Activated T-cell treated with anti-CD3 and anti-CD28 coated beads, Interleukin-2, amount 50 U/mL, for 72 hours (primary cell): ENCODE data around the gene ZNF407. TPM values are rescaled to one million over a fixed set of nuclear protein-coding genes. Genes with fewer than 3 reads are reported as not detected.
"Not testable (repeated sequence)": the region's sequence is repeated elsewhere in the genome, so short reads cannot be mapped to it uniquely, and the experiment has no call there.

Experiments
- ATAC-seq, 2 donors: fragments of 150-1000 bp; cut with Tn5 transposase; replicated peaks in 1 of 2; 2 replicates each; pipeline ENCODE4 v1.10.0; 2021; ENCODE audit warnings: moderate library complexity in 2 of 2, mild to moderate bottlenecking in 1 of 2
- DNase-seq, 2 donors: peaks; one replicate each; pipeline ENCODE4 v3.0.0; 2021 to 2022; ENCODE audit warnings: mixed read lengths in 1 of 2
- H3K27ac Mint-ChIP-seq: one replicate; pipeline ENCODE4 v1.8.0; 2022; ENCODE audit warnings: mild to moderate bottlenecking, moderate library complexity, mixed read lengths
- H3K27me3 Mint-ChIP-seq: one replicate; pipeline ENCODE4 v1.8.0; 2022; ENCODE audit warnings: low read depth, mixed read lengths
- H3K36me3 Mint-ChIP-seq, 2 donors: one replicate each; pipeline ENCODE4 v1.8.0; 2022; ENCODE audit warnings: mixed read lengths in 2 of 2, mild to moderate bottlenecking in 1 of 2; ENCODE audit not compliant: insufficient read depth in 2 of 2
- H3K4me1 Mint-ChIP-seq: one replicate; pipeline ENCODE4 v1.8.0; 2022; ENCODE audit warnings: low read depth, mixed read lengths
- H3K4me3 Mint-ChIP-seq, 2 donors: one replicate each; pipeline ENCODE4 v1.8.0; 2022; ENCODE audit warnings: mild to moderate bottlenecking in 2 of 2, mixed read lengths in 2 of 2, moderate library complexity in 2 of 2
- H3K9me3 Mint-ChIP-seq, 2 donors: one replicate each; pipeline ENCODE4 v1.8.0; 2022; ENCODE audit warnings: mixed read lengths in 2 of 2
- total RNA-seq, 2 donors: library from RNA; stranded (reverse); gene quantifications; one replicate each; pipeline ENCODE4 v1.2.3, GENCODE V29; 2022

ZNF407 gene
- total RNA-seq, 2 donors from 2014 or later = 11.9 to 13.0 TPM

GRCh38 chr18:74971776-74972175, 374.1 kb downstream of the ZNF407 start:
- H3K4me1 Mint-ChIP-seq, H3K9me3 Mint-ChIP-seq, DNase-seq, H3K36me3 Mint-ChIP-seq, H3K27me3 Mint-ChIP-seq, H3K27ac Mint-ChIP-seq, ATAC-seq, H3K4me3 Mint-ChIP-seq: not testable (repeated sequence)

DNA sequence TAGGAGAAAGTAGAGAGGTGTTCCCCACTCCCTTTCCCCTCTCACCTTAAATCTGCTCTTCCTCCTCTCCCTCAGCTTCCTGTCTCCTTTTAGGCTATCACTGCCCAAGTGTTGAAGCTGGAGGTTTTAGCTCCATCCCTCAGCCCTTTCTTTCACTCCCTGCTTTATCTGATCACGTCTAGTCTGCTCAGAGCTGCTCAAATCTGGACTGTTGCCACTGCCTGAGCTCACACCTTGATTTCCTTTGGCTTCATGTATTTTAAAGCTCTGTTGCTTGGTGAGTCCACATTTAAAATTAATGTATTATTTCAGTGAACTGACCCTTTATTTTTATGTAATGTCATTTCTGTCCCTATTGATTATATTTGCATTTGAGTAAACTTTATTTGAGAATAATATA, 374.7 kb downstream of the ZNF407 start:
- H3K4me3 Mint-ChIP-seq = no peak overlapping the region
- peaks cover 5% of the 10 kb centered on the region for H3K4me1 Mint-ChIP-seq
- H3K27ac Mint-ChIP-seq = no peak overlapping the region
- DNase-seq = no peak
- H3K27me3 Mint-ChIP-seq = no peaks in the 10 kb centered on the region
- H3K36me3 Mint-ChIP-seq = no peaks in the 10 kb centered on the region
- no peaks in the 10 kb centered on the region for H3K9me3 Mint-ChIP-seq
- no peak for ATAC-seq

GRCh38 chr18:74975001-74975400, 377.3 kb downstream of the ZNF407 start:
- Mint-ChIP-seq H3K9me3 (no peaks in the 10 kb centered on the region), H3K27ac (no peak overlapping the region), H3K36me3 (peaks cover 0 to 2% of the 10 kb centered on the region in 2 donors), H3K4me1 (peaks cover 5% of the 10 kb centered on the region), H3K27me3 (no peaks in the 10 kb centered on the region), H3K4me3 (no peak overlapping the region)
- ATAC-seq = no peak
- no peak for DNase-seq

GRCh38 chr18:74976331-74976909, 378.8 kb downstream of the ZNF407 start:
- H3K27me3 Mint-ChIP-seq = no peaks in the 10 kb centered on the region
- no peak overlapping the region for H3K27ac Mint-ChIP-seq
- no peaks in the 10 kb centered on the region for H3K9me3 Mint-ChIP-seq
- peaks cover 5% of the 10 kb centered on the region for H3K4me1 Mint-ChIP-seq
- no peak overlapping the region for H3K4me3 Mint-ChIP-seq
- ATAC-seq = no peak
- peaks cover 0 to 2% of the 10 kb centered on the region in 2 donors for H3K36me3 Mint-ChIP-seq
- DNase-seq = no peak

- Mint-ChIP-seq H3K4me3 (no peak overlapping the region), H3K4me1 (peaks cover 5% of the 10 kb centered on the region), H3K27ac (no peak overlapping the region), H3K27me3 (no peaks in the 10 kb centered on the region), H3K9me3 (no peaks in the 10 kb centered on the region), H3K36me3 (peaks cover 0 to 2% of the 10 kb centered on the region in 2 donors)
- DNase-seq (no peak), ATAC-seq (no peak)
Measured at GRCh38 chr18:74977041-74977440, 379.4 kb downstream of the ZNF407 start.

- Mint-ChIP-seq H3K4me1 (no peaks in the 10 kb centered on the region), H3K27me3 (no peaks in the 10 kb centered on the region), H3K4me3 (no peak overlapping the region), H3K9me3 (no peaks in the 10 kb centered on the region), H3K36me3 (peaks cover 0 to 2% of the 10 kb centered on the region in 2 donors), H3K27ac (no peak overlapping the region)
- no peak for ATAC-seq
- no peak for DNase-seq
Measured at GRCh38 chr18:74980669-74981068, 383.0 kb downstream of the ZNF407 start.

- Mint-ChIP-seq H3K4me3 (no peak overlapping the region), H3K27me3 (no peaks in the 10 kb centered on the region), H3K36me3 (peaks cover 0 to 2% of the 10 kb centered on the region in 2 donors), H3K4me1 (no peaks in the 10 kb centered on the region), H3K9me3 (no peaks in the 10 kb centered on the region), H3K27ac (no peak overlapping the region)
- no peak for ATAC-seq
- no peak for DNase-seq
Measured at GRCh38 chr18:74981476-74981875, 383.8 kb downstream of the ZNF407 start.

DNA sequence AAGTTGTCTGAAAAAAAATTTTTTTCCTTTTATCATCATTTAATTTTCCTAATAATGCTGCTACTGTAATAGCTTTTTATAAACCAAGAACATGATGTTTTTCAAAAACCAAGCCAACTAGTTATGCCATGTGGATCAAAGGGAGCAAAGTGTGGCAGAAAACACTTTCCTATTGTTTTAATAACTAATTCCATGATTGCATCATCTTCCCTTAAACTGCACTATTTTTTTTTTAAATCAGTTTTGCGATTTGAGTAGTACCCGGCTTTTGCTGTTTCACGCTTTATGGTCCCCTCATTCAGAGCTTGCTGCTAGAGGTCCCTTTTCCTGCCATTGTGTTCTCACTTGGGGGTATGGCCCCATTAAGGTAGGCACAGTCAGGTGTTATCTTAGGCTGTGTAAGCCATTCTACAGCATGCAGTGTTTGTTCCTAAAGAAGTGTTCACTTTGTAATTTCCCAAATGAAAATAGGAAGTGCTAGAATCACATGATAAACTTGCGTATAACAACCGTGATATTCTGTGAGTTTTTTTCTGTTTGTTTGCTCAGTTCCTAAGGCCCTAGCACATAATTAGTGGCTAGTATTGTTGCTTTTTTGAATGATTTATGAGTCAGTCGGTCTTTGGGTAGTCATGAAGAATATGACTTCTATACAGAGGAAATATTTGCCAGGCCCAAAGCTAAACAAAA, 385.4 kb downstream of the ZNF407 start:
- Mint-ChIP-seq H3K36me3 (peaks cover 0 to 2% of the 10 kb centered on the region in 2 donors), H3K4me3 (no peak overlapping the region), H3K4me1 (no peaks in the 10 kb centered on the region), H3K27me3 (no peaks in the 10 kb centered on the region), H3K9me3 (no peaks in the 10 kb centered on the region), H3K27ac (peak overlapping the region; percentile 52)
- DNase-seq (no peak), ATAC-seq (no peak)

DNA sequence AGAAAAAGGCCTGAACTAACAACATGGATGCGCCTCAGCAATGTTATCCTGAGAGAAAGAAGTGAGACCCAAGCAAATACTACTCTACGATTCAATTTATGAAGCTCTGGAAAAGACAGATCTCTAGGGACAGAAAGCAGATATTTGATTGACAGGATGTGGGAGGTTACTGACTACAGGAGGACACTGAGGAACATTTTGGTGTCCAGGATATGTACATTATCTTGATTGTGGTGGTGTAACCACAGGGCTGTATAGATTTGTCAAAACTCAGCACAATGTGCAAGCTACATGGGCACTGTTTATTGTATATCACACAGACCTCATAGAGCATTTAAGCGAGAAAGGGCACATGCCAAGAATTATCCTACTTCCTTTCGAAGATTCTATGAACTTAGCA, 391.5 kb downstream of the ZNF407 start:
- Mint-ChIP-seq H3K27me3 (no peaks in the 10 kb centered on the region), H3K27ac (no peak overlapping the region)

GRCh38 chr18:74990563-74991081, 393.0 kb downstream of the ZNF407 start:
- ATAC-seq (peak; percentile 47 to 50), DNase-seq (peak in 1 of 2 donors; percentile 3)
- peaks cover 46% of the 10 kb centered on the region for H3K4me1 Mint-ChIP-seq
- no peaks in the 10 kb centered on the region for H3K9me3 Mint-ChIP-seq
- H3K27me3 Mint-ChIP-seq = no peaks in the 10 kb centered on the region
- no peaks in the 10 kb centered on the region for H3K36me3 Mint-ChIP-seq
- H3K4me3 Mint-ChIP-seq = peak overlapping the region; percentile 54 to 57
- peak overlapping the region; percentile 75 for H3K27ac Mint-ChIP-seq

More for the DNA sequence above, 391.5 kb downstream of the ZNF407 start:
- H3K4me1 Mint-ChIP-seq = peaks cover 31% of the 10 kb centered on the region
- no peaks in the 10 kb centered on the region for H3K9me3 Mint-ChIP-seq
- DNase-seq (no peak), ATAC-seq (no peak)
- no peak overlapping the region for H3K4me3 Mint-ChIP-seq
- no peaks in the 10 kb centered on the region for H3K36me3 Mint-ChIP-seq

DNA sequence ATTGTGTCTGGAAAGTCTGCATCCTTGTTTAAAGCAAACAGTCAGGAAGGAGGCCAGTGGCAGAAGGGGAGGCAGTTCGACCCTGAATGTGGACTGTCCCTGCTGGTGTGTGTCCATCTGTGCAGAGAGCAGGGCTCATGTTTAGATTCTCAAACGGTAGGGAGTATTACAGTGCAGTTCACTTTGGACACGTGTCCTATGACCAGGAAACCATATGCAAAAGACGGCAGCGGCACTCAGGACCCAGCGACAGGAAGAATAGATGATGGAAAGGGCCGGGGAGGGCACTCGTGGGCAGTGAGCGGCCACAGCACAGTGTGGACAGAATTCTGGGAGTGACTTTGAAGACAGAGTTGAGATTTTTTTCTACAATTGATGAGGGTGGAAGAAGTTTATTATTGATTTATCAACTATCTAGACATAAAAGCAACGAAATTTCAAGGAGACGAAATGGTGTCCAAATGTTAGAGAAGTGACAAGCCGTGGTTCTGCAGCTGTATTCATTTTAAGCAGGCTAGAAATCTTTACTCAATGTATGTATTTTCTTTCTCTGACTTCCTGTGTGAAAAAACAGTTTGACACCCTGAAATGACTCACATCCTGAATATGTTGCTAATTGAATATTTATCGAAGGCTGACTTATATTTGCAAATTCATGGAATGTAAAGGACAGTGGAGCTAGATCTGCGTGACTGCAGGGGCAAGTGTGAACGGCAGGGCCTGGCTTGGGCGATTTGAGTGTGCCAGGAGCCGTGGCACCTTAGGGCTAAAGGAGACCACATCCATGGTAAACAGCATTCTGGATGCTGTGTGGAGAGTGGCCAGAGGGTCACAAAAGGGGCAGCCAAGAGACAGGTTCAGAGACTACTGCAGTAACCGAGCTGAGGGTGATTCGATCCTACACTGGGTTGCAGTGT, 397.1 kb downstream of the ZNF407 start:
- Mint-ChIP-seq H3K27me3 (no peaks in the 10 kb centered on the region), H3K27ac (peak overlapping the region; percentile 52), H3K9me3 (no peaks in the 10 kb centered on the region), H3K4me1 (peaks cover 47% of the 10 kb centered on the region), H3K4me3 (peak overlapping the region; percentile 55 to 85), H3K36me3 (peaks cover 0 to 2% of the 10 kb centered on the region in 2 donors)
- ATAC-seq (peak; percentile 77 to 80), DNase-seq (peak; percentile 5 to 22)

DNA sequence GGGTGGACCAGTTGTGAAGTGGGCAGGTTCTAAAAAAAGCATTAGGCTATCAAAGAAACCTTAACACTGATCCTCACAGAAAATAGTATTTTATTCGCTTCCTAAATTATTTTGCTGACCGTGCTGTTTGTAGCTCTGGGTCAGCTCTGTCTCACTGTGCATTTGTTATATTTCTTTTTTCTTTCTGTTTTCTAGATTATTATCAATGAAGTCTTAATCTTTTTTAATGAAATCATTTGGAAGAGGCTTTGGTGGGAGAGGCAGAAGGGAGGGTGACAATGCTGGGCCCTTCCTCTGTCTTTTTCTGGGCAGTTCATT, 397.7 kb downstream of the ZNF407 start:
- no peaks in the 10 kb centered on the region for H3K9me3 Mint-ChIP-seq
- no peak for ATAC-seq
- peaks cover 44% of the 10 kb centered on the region for H3K4me1 Mint-ChIP-seq
- no peaks in the 10 kb centered on the region for H3K27me3 Mint-ChIP-seq
- peak overlapping the region; percentile 64 for H3K27ac Mint-ChIP-seq
- H3K4me3 Mint-ChIP-seq = peak overlapping the region; percentile 55 to 85
- H3K36me3 Mint-ChIP-seq = peaks cover 0 to 2% of the 10 kb centered on the region in 2 donors
- no peak for DNase-seq

- H3K36me3 Mint-ChIP-seq = peaks cover 0 to 2% of the 10 kb centered on the region in 2 donors
- H3K27me3 Mint-ChIP-seq = no peaks in the 10 kb centered on the region
- H3K4me3 Mint-ChIP-seq = no peak overlapping the region
- H3K27ac Mint-ChIP-seq = no peak overlapping the region
- H3K9me3 Mint-ChIP-seq = no peaks in the 10 kb centered on the region
- H3K4me1 Mint-ChIP-seq = peaks cover 37% of the 10 kb centered on the region
- DNase-seq = no peak
- ATAC-seq = no peak
Measured at GRCh38 chr18:74996055-74996454, 398.4 kb downstream of the ZNF407 start.
